GM23338 (cell line): ENCODE measurements around the gene EIF3A.

Source experiments
- CREB1 ChIP-seq: fragments of 250-450 bp; sonication (Bioruptor Pico); IDR thresholded peaks from 2 replicates; pipeline ENCODE4 v1.5.0; 2020; ENCODE audit warnings: low read depth, mild to moderate bottlenecking, moderate library complexity
- EZH2 ChIP-seq: fragments of 200-600 bp; sonication (generic); IDR thresholded peaks from one replicate; pipeline ENCODE4 v1.8.0; 2017; ENCODE audit warnings: antibody characterized with exemption, mild to moderate bottlenecking, low read depth; ENCODE audit not compliant: unreplicated experiment
- EZH2phosphoT487 ChIP-seq: fragments of 200-600 bp; sonication (generic); IDR thresholded peaks from one replicate; pipeline ENCODE4 v1.8.1; 2018; ENCODE audit warnings: antibody characterized with exemption; ENCODE audit not compliant: unreplicated experiment
- JUNB ChIP-seq: IDR thresholded peaks from one replicate; pipeline ENCODE4 v1.6.1; 2016; ENCODE audit warnings: antibody characterized with exemption; ENCODE audit not compliant: unreplicated experiment
- POLR2AphosphoS5 ChIP-seq: IDR thresholded peaks from 2 replicates; pipeline ENCODE4 v1.6.1; 2016; ENCODE audit warnings: antibody characterized with exemption, low read depth
- REST ChIP-seq: IDR thresholded peaks from one replicate; pipeline ENCODE4 v1.6.1; 2018; ENCODE audit warnings: antibody characterized with exemption; ENCODE audit not compliant: unreplicated experiment
- STAT1 ChIP-seq: IDR thresholded peaks from one replicate; pipeline ENCODE4 v1.6.1; 2016; ENCODE audit warnings: antibody characterized with exemption; ENCODE audit not compliant: unreplicated experiment
- ZNF114 ChIP-seq: fragments of 250-450 bp; sonication (Bioruptor Pico); IDR thresholded peaks from 2 replicates; pipeline ENCODE4 v1.5.0; 2020; ENCODE audit warnings: mild to moderate bottlenecking, moderate library complexity
- ZNF331 ChIP-seq: fragments of 250-450 bp; sonication (Bioruptor Pico); IDR thresholded peaks from 2 replicates; pipeline ENCODE4 v1.5.0; 2020; ENCODE audit warnings: low read depth, mild to moderate bottlenecking, moderate library complexity
- TF ChIP-seq, protein P1 (sequence below), 2 experiments: fragments of 200-600 bp in 1 of 2; sonication (generic) in 1 of 2; conservative IDR thresholded peaks; 2 replicates each; pipeline versions ENCODE4 v1.5.1 to v1.6.1; 2016 to 2017; ENCODE audit warnings: antibody characterized with exemption in 2 of 2, low read depth in 2 of 2, mild to moderate bottlenecking in 2 of 2, moderate library complexity in 1 of 2
- TF ChIP-seq, protein P2 (sequence below): IDR thresholded peaks from 2 replicates; pipeline ENCODE4 v1.6.1; 2016; ENCODE audit warnings: antibody characterized with exemption
- TF ChIP-seq, protein P3 (sequence below): fragments of 250-450 bp; sonication (Bioruptor Pico); IDR thresholded peaks from 2 replicates; pipeline ENCODE4 v1.5.0; 2020; ENCODE audit warnings: mild to moderate bottlenecking, moderate library complexity

- TF ChIP-seq, protein P1, sequence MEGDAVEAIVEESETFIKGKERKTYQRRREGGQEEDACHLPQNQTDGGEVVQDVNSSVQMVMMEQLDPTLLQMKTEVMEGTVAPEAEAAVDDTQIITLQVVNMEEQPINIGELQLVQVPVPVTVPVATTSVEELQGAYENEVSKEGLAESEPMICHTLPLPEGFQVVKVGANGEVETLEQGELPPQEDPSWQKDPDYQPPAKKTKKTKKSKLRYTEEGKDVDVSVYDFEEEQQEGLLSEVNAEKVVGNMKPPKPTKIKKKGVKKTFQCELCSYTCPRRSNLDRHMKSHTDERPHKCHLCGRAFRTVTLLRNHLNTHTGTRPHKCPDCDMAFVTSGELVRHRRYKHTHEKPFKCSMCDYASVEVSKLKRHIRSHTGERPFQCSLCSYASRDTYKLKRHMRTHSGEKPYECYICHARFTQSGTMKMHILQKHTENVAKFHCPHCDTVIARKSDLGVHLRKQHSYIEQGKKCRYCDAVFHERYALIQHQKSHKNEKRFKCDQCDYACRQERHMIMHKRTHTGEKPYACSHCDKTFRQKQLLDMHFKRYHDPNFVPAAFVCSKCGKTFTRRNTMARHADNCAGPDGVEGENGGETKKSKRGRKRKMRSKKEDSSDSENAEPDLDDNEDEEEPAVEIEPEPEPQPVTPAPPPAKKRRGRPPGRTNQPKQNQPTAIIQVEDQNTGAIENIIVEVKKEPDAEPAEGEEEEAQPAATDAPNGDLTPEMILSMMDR (conservative IDR thresholded peaks at IDR 0.05; ENCODE audit: low read depth in 2 of 2), result no peak
- TF ChIP-seq POLR2AphosphoS5, result no peak
- TF ChIP-seq EZH2, result no peak
- no peak for TF ChIP-seq REST
- TF ChIP-seq EZH2phosphoT487, result no peak
- TF ChIP-seq JUNB, result no peak
- TF ChIP-seq STAT1, result no peak
- no peak for TF ChIP-seq CREB1 (CRISPR knock-in tag)
- TF ChIP-seq, protein P2, sequence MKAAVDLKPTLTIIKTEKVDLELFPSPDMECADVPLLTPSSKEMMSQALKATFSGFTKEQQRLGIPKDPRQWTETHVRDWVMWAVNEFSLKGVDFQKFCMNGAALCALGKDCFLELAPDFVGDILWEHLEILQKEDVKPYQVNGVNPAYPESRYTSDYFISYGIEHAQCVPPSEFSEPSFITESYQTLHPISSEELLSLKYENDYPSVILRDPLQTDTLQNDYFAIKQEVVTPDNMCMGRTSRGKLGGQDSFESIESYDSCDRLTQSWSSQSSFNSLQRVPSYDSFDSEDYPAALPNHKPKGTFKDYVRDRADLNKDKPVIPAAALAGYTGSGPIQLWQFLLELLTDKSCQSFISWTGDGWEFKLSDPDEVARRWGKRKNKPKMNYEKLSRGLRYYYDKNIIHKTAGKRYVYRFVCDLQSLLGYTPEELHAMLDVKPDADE, result no peak
- TF ChIP-seq ZNF331 (CRISPR knock-in tag), result no peak
- no peak for TF ChIP-seq ZNF114
- TF ChIP-seq, protein P3, sequence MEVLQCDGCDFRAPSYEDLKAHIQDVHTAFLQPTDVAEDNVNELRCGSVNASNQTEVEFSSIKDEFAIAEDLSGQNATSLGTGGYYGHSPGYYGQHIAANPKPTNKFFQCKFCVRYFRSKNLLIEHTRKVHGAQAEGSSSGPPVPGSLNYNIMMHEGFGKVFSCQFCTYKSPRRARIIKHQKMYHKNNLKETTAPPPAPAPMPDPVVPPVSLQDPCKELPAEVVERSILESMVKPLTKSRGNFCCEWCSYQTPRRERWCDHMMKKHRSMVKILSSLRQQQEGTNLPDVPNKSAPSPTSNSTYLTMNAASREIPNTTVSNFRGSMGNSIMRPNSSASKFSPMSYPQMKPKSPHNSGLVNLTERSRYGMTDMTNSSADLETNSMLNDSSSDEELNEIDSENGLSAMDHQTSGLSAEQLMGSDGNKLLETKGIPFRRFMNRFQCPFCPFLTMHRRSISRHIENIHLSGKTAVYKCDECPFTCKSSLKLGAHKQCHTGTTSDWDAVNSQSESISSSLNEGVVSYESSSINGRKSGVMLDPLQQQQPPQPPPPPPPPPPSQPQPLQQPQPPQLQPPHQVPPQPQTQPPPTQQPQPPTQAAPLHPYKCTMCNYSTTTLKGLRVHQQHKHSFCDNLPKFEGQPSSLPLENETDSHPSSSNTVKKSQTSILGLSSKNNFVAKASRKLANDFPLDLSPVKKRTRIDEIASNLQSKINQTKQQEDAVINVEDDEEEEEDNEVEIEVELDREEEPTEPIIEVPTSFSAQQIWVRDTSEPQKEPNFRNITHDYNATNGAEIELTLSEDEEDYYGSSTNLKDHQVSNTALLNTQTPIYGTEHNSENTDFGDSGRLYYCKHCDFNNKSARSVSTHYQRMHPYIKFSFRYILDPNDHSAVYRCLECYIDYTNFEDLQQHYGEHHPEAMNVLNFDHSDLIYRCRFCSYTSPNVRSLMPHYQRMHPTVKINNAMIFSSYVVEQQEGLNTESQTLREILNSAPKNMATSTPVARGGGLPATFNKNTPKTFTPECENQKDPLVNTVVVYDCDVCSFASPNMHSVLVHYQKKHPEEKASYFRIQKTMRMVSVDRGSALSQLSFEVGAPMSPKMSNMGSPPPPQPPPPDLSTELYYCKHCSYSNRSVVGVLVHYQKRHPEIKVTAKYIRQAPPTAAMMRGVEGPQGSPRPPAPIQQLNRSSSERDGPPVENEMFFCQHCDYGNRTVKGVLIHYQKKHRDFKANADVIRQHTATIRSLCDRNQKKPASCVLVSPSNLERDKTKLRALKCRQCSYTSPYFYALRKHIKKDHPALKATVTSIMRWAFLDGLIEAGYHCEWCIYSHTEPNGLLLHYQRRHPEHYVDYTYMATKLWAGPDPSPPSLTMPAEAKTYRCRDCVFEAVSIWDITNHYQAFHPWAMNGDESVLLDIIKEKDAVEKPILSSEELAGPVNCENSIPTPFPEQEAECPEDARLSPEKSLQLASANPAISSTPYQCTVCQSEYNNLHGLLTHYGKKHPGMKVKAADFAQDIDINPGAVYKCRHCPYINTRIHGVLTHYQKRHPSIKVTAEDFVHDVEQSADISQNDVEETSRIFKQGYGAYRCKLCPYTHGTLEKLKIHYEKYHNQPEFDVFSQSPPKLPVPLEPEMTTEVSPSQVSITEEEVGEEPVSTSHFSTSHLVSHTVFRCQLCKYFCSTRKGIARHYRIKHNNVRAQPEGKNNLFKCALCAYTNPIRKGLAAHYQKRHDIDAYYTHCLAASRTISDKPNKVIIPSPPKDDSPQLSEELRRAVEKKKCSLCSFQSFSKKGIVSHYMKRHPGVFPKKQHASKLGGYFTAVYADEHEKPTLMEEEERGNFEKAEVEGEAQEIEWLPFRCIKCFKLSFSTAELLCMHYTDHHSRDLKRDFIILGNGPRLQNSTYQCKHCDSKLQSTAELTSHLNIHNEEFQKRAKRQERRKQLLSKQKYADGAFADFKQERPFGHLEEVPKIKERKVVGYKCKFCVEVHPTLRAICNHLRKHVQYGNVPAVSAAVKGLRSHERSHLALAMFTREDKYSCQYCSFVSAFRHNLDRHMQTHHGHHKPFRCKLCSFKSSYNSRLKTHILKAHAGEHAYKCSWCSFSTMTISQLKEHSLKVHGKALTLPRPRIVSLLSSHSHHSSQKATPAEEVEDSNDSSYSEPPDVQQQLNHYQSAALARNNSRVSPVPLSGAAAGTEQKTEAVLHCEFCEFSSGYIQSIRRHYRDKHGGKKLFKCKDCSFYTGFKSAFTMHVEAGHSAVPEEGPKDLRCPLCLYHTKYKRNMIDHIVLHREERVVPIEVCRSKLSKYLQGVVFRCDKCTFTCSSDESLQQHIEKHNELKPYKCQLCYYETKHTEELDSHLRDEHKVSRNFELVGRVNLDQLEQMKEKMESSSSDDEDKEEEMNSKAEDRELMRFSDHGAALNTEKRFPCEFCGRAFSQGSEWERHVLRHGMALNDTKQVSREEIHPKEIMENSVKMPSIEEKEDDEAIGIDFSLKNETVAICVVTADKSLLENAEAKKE (CRISPR knock-in tag), result no peak
Observed at GRCh38 chr10:119113751-119114732, 33.4 kb upstream of the EIF3A start.
